Activated naive CD8-positive, alpha-beta T cell treated with anti-CD3 and anti-CD28 coated beads, Interleukin-2, amount 50 U/mL, for 24 hours (primary cell): ENCODE measurements around the gene FBN2.

Experiments
- ATAC-seq: fragments of 150-1000 bp; cut with Tn5 transposase; one replicate; pipeline ENCODE4 v1.10.0; 2021
- DNase-seq: peaks from one replicate; pipeline ENCODE4 v3.0.0; 2021
- H3K27ac Mint-ChIP-seq: one replicate; pipeline ENCODE4 v1.8.0; 2021; ENCODE audit warnings: mild to moderate bottlenecking, mixed read lengths
- H3K27me3 Mint-ChIP-seq: one replicate; pipeline ENCODE4 v1.8.0; 2021; ENCODE audit warnings: mixed read lengths
- H3K36me3 Mint-ChIP-seq: one replicate; pipeline ENCODE4 v1.8.0; 2021; ENCODE audit warnings: low read depth, mixed read lengths
- H3K4me1 Mint-ChIP-seq: one replicate; pipeline ENCODE4 v1.8.0; 2021; ENCODE audit warnings: mixed read lengths
- H3K4me3 Mint-ChIP-seq: one replicate; pipeline ENCODE4 v1.8.0; 2021; ENCODE audit warnings: mild to moderate bottlenecking, moderate library complexity, mixed read lengths
- H3K9me3 Mint-ChIP-seq: one replicate; pipeline ENCODE4 v1.8.0; 2021; ENCODE audit warnings: mixed read lengths

The FBN2 gene

DNA sequence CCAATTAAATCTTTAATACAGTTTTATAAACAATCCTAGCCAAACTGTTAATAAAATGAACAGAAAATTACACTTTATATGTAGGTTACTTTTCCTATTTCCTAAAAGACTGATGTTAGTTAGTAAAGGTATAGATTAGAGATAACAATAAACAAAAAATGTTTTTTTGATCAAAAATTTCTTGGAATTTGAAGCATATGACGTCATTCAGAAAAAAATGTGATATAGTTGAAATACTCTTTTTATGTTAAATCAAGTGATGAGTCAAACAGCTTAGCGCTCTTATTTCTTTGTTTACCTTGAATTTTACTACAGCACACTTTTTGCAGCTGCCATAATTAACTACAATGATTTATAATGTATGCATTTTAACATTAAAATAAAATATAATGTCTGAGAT, 258.7 kb downstream of the FBN2 start:
- Mint-ChIP-seq H3K27ac (no peak overlapping the region), H3K4me1 (no peaks in the 10 kb centered on the region), H3K36me3 (no peaks in the 10 kb centered on the region), H3K27me3 (peaks cover 2% of the 10 kb centered on the region), H3K9me3 (no peaks in the 10 kb centered on the region), H3K4me3 (no peak overlapping the region)
- DNase-seq, result no peak
- ATAC-seq, result no peak

DNA sequence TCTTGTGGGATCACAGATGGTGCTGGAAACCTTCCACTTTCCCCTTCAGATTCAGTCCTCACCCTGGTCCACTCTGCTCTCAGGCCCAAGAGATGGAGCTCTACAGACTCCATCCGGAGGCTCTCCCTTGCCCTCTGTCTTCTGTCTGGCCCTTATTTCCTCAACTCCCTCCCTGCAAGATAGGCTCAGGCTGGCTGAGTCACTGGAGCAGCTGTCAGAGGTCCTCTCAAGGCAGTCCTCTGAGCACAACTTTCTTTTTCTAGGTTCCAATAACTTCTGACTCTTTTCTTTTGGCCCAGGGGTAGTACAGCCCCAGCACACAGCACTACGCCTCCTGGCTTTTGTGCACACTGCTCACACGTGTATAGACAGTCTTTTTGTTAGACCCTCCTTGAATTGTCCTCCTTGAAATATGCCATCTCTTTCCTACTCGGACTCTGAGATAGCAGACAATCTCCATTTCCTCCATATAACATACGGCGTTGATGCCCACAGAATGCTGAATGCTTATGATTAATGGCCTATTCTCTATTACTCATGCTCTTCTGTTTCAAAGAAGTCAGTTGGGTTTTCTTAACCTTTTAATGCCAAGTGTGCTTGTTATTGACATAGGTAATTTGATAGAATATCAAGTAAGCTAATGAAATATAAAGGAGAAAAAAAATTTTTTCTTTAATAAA, 261.4 kb downstream of the FBN2 start:
- Mint-ChIP-seq H3K27me3 (no peaks in the 10 kb centered on the region), H3K27ac (no peak overlapping the region), H3K4me1 (no peaks in the 10 kb centered on the region), H3K4me3 (no peak overlapping the region), H3K36me3 (no peaks in the 10 kb centered on the region), H3K9me3 (no peaks in the 10 kb centered on the region)
- ATAC-seq (no peak), DNase-seq (no peak)

DNA sequence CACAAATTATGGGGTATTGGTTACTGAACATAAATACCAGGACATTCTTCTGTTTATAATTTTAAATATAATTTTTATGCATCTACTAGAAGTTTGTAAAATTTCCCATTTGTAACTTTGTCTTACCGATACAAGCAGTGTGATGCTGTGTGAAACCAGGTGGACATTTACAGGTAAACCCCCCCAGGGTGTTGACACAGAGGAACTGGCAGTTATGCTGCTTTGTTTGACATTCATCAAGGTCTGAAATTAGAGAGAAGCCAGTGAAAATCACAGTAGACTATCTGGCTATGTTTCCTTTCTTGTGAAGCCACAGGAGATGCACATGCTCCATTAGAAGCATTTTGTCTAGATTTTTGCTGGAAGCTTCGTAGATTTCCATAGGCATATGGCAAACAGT, 263.6 kb downstream of the FBN2 start:
- DNase-seq (no peak), ATAC-seq (no peak)
- H3K4me1 Mint-ChIP-seq, result no peaks in the 10 kb centered on the region
- no peak overlapping the region for H3K4me3 Mint-ChIP-seq
- no peaks in the 10 kb centered on the region for H3K9me3 Mint-ChIP-seq
- H3K27me3 Mint-ChIP-seq, result no peaks in the 10 kb centered on the region
- H3K36me3 Mint-ChIP-seq, result no peaks in the 10 kb centered on the region
- no peak overlapping the region for H3K27ac Mint-ChIP-seq

DNA sequence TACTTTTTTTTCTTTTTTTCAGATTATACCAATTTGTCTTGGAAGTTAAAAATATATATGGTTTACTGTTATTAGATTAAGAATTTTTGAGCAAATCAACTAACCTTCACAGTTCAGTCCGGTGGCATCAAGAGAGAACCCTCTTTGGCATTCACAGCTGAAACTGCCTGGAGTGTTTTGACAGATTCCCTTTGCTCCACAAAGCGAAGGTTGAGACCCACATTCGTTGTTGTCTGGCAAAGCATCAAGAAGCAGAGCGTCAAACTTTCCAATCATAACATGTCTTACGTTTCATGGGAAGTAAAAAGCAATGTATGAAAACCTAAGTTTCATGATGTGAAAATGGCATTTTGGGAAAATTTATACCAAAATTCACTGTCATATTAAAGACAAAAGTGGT, 264.3 kb downstream of the FBN2 start:
- Mint-ChIP-seq H3K27ac (no peak overlapping the region), H3K27me3 (no peaks in the 10 kb centered on the region), H3K4me3 (no peak overlapping the region), H3K36me3 (no peaks in the 10 kb centered on the region), H3K9me3 (no peaks in the 10 kb centered on the region), H3K4me1 (no peaks in the 10 kb centered on the region)
- DNase-seq (no peak), ATAC-seq (no peak)

DNA sequence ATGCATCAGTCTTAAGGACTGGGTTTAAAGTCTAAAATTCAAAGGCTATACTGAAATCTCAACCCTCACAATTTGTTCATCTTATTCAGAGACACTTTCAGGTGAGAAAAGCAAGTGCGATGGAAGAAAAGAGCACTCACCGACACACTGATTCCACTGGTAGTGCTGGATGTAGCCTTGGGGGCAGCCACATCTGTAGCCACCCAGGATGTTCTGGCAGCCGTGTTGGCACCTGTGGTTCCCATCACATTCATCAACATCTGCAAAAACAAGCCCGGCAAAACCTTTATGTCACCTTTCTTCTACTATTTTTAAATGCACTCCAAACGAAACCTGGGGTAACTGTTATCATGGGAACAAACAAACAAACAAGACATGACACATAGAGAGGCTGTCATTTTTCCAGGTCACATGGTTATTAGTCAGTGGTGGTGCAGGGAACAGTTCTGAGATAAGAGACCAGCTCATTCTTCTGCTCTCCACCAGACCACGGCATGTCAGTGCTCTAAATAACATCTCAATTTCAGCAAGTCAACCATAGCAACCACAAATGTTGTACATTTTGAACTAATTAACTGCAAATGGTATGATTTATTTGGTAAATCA, 266.1 kb downstream of the FBN2 start:
- H3K27me3 Mint-ChIP-seq, result no peaks in the 10 kb centered on the region
- no peak overlapping the region for H3K4me3 Mint-ChIP-seq
- H3K36me3 Mint-ChIP-seq, result no peaks in the 10 kb centered on the region
- H3K4me1 Mint-ChIP-seq, result no peaks in the 10 kb centered on the region
- ATAC-seq, result peak; percentile 43
- no peak for DNase-seq
- no peak overlapping the region for H3K27ac Mint-ChIP-seq
- no peaks in the 10 kb centered on the region for H3K9me3 Mint-ChIP-seq

GRCh38 chr5:128271071-128271470, 267.0 kb downstream of the FBN2 start:
- DNase-seq (no peak), ATAC-seq (no peak)
- Mint-ChIP-seq H3K4me3 (no peak overlapping the region), H3K36me3 (no peaks in the 10 kb centered on the region), H3K4me1 (no peaks in the 10 kb centered on the region), H3K27ac (no peak overlapping the region), H3K27me3 (peaks cover 2% of the 10 kb centered on the region), H3K9me3 (no peaks in the 10 kb centered on the region)

DNA sequence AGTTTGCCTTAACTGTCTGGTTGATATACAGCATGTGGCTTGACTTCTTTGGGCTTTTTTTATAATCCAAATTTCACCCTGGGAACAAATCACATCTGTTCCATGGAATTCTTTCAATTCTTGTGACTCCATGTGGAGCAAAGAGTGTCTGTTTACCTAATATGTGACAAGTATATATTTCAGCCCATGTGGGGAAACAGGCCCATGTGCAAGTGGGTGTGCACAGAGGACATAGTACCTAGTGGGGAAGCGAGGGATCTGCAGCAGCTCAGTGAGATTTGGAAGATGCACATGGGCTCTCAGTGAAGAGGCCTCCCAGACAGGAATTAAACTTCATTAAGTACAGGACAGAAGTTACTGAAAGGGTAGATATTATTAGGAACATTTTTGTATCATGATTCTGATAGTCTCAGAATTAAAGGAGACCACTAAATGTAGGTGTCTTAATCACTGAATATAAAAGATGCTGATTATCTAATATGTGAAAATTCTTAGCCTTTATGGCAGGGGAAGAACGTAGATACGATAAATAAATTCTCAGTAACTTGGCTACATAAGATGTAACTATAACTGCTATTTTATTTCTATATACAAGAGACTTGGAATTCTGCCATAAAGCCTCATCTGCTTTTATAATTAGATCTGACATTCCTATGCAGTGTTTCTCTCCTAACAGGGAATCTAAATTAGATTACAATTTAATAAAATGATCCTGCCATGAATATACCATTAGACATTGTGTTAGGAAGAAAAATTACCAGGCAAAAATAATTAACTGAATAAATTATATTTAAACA, 273.3 kb downstream of the FBN2 start:
- no peak overlapping the region for H3K4me3 Mint-ChIP-seq
- H3K27ac Mint-ChIP-seq, result no peak overlapping the region
- DNase-seq (no peak), ATAC-seq (no peak)
- H3K4me1 Mint-ChIP-seq, result no peaks in the 10 kb centered on the region
- H3K9me3 Mint-ChIP-seq, result no peaks in the 10 kb centered on the region
- H3K36me3 Mint-ChIP-seq, result no peaks in the 10 kb centered on the region
- H3K27me3 Mint-ChIP-seq, result peaks cover 2% of the 10 kb centered on the region

DNA sequence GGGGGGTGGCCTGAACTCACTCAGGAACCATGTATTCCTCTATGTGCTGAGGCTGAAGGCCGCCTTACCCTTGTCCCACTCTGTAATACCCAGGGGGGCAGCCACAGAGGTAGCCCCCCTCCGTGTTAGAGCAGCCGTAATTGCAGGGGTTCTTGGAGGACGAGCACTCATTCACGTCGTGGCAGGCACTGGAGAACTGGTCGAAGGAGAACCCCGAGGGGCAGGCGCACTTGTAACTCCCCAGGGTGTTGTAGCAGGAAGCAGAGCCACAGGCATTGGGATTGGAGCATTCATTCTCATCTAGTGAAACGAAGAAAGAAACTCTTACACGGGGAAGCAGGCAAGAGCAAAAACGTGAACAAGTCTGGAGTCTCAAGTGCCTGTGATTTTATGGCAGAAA, 274.7 kb downstream of the FBN2 start:
- no peak overlapping the region for H3K27ac Mint-ChIP-seq
- H3K27me3 Mint-ChIP-seq, result peaks cover 4% of the 10 kb centered on the region
- H3K4me1 Mint-ChIP-seq, result no peaks in the 10 kb centered on the region
- H3K9me3 Mint-ChIP-seq, result no peaks in the 10 kb centered on the region
- ATAC-seq (no peak), DNase-seq (no peak)
- no peak overlapping the region for H3K4me3 Mint-ChIP-seq
- H3K36me3 Mint-ChIP-seq, result no peaks in the 10 kb centered on the region

DNA sequence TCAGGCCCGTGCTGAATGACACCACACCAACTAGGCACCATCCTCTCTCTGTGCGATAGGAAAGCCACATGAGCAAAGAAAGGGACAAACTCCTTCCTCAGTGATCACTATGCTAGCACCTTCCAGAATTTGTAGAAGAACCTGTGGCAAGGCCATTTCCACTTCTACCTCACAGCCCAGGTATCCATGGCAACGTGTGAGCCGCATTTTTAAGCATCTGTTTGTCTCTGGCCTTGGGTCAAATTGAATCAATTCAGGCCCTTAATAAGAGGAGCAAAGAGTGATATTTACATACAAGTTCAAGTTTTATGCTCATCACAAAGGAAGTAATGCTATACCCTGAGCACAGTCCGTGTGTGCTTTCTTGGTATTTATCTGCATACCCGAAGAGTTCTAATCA, 275.1 kb downstream of the FBN2 start:
- peaks cover 4% of the 10 kb centered on the region for H3K27me3 Mint-ChIP-seq
- no peak overlapping the region for H3K4me3 Mint-ChIP-seq
- ATAC-seq (no peak), DNase-seq (no peak)
- no peaks in the 10 kb centered on the region for H3K36me3 Mint-ChIP-seq
- H3K4me1 Mint-ChIP-seq, result no peaks in the 10 kb centered on the region
- H3K27ac Mint-ChIP-seq, result no peak overlapping the region
- no peaks in the 10 kb centered on the region for H3K9me3 Mint-ChIP-seq

- Mint-ChIP-seq H3K4me3 (no peak overlapping the region), H3K27ac (no peak overlapping the region), H3K27me3 (peaks cover 4% of the 10 kb centered on the region), H3K36me3 (no peaks in the 10 kb centered on the region), H3K9me3 (no peaks in the 10 kb centered on the region), H3K4me1 (no peaks in the 10 kb centered on the region)
- DNase-seq, result no peak
- no peak for ATAC-seq
These were observed 278.4 kb downstream of the FBN2 start for GRCh38 chr5:128259607-128260021.

DNA sequence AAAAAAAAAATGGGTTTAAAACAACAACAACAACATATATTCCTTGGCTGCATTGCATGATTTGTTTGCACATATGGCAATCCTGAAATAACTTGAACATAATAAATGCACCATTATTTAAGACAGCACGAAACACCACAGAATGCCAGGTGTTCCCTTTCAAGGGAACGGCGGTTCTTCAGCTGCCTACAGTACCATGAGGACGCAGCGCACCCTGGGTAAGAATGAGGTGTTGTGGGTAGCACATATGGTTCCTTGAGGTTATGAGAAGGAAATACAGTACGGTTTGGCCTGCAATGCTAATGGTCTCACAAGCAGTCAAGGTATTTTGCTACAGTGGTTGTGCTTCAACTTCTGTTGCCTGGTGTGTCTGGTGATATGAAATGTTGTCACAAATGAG, 279.7 kb downstream of the FBN2 start:
- ATAC-seq, result no peak
- Mint-ChIP-seq H3K9me3 (no peaks in the 10 kb centered on the region), H3K27me3 (peaks cover 4% of the 10 kb centered on the region), H3K4me1 (no peaks in the 10 kb centered on the region), H3K4me3 (no peak overlapping the region), H3K36me3 (no peaks in the 10 kb centered on the region), H3K27ac (no peak overlapping the region)
- DNase-seq, result no peak

GRCh38 chr5:128257076-128257475, 281.0 kb downstream of the FBN2 start:
- no peaks in the 10 kb centered on the region for H3K9me3 Mint-ChIP-seq
- no peak overlapping the region for H3K4me3 Mint-ChIP-seq
- H3K27ac Mint-ChIP-seq, result no peak overlapping the region
- ATAC-seq, result no peak
- no peaks in the 10 kb centered on the region for H3K36me3 Mint-ChIP-seq
- H3K4me1 Mint-ChIP-seq, result no peaks in the 10 kb centered on the region
- peaks cover 6% of the 10 kb centered on the region for H3K27me3 Mint-ChIP-seq
- no peak for DNase-seq

GRCh38 chr5:128254789-128255188, 283.3 kb downstream of the FBN2 start:
- no peak for ATAC-seq
- Mint-ChIP-seq H3K4me1 (no peaks in the 10 kb centered on the region), H3K27me3 (peaks cover 6% of the 10 kb centered on the region), H3K4me3 (no peak overlapping the region), H3K9me3 (no peaks in the 10 kb centered on the region), H3K27ac (no peak overlapping the region), H3K36me3 (no peaks in the 10 kb centered on the region)
- DNase-seq, result no peak

DNA sequence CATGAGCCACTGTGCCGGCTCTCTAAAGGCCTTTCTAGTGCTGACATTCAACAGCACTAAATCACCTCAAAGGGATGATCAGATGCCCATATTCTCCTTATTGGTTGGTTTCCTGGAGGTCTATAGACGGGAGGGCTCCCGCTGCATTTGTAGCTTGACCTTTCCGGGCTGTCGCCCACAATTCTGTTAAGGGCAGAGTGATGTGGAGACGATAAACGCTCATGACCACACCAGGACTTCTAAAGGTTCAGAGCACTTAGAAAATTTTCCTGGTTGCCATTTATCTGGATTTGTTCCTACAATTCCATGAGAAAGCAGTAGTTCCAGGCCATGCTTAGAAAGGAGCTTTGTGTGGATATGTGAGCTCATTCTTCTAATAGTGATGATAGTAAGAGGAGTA, 284.2 kb downstream of the FBN2 start:
- DNase-seq (no peak), ATAC-seq (no peak)
- Mint-ChIP-seq H3K27ac (no peak overlapping the region), H3K27me3 (peaks cover 4% of the 10 kb centered on the region), H3K4me1 (no peaks in the 10 kb centered on the region), H3K36me3 (no peaks in the 10 kb centered on the region), H3K4me3 (no peak overlapping the region), H3K9me3 (no peaks in the 10 kb centered on the region)

- no peaks in the 10 kb centered on the region for H3K9me3 Mint-ChIP-seq
- H3K4me1 Mint-ChIP-seq, result no peaks in the 10 kb centered on the region
- H3K27me3 Mint-ChIP-seq, result peaks cover 4% of the 10 kb centered on the region
- DNase-seq (no peak), ATAC-seq (no peak)
- H3K27ac Mint-ChIP-seq, result no peak overlapping the region
- H3K4me3 Mint-ChIP-seq, result no peak overlapping the region
- H3K36me3 Mint-ChIP-seq, result no peaks in the 10 kb centered on the region
These were observed 284.9 kb downstream of the FBN2 start for GRCh38 chr5:128253161-128253560.
